ENCODE results near the gene SPANXN2.
"Not testable (repeated sequence)": the region's sequence is repeated elsewhere in the genome, so short reads cannot be mapped to it uniquely, and the experiment has no call there.

SPANXN2 gene, protein sequence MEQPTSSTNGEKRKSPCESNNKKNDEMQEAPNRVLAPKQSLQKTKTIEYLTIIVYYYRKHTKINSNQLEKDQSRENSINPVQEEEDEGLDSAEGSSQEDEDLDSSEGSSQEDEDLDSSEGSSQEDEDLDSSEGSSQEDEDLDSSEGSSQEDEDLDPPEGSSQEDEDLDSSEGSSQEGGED

DNA sequence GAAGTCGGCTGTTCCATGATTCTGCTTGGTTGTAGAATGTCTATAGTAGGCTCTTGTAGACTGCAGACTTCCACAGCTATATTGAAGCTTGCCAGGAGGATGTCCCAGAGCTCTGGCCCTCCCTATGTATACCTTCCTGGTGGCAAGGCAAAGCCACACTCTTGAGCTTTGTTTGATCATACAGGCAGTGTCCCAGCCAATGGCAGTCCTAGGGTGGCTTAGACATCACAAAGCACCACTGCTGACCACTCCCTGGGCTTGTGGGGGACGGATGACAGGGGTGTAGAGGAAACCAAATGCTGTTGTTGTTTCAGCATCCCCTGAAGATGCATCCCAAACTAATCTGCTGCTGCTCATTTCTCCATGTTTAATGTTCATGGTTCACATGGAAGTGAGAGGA lies at the start of gene SPANXN2:
SPANXN2 (minus strand) TSS at position 101 of the 400 bp plus-strand sequence; CDS start at position 17, 84 bp downstream.
- not testable (repeated sequence) for DNase-seq (ENCODE audit: low read depth in 2 of 2)

DNA sequence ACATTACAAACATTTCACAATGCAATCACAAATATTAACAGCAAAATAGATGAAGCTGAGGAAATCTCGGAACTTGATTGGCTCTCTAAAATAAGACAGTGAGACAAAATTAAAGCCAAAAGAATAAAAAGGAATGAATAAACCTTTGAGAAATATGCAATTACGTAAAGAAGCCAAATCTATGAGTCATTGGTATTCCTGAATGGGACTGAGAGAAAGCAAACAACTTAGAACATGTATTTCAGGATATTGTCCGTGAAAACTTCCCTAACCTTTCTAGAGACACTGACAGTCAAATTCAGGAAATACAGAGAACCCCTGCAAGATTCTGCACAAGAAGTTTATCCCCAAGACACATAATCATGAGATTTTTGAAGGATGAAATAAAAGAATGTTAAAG lies 48.4 kb upstream of the SPANXN2 start:
- no peak for DNase-seq (ENCODE audit: low read depth in 2 of 2)

DNA sequence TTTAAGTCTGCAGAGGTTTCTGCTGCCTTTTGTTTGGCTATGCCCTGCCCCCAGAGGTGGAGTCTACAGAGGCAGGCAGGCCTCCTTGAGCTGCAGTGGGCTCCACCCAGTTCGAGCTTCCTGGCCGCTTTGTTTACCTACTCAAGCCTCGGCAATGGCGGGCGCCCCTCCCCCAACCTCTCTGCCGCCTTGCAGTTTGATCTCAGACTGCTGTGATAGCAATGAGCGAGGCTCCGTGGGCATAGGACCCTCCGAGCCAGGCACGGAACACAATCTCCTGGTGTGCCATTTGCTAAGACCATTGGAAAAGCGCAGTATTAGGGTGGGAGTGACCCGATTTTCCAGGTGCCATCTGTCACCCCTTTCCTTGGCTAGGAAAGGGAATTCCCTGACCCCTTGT lies 47.2 kb upstream of the SPANXN2 start:
- not testable (repeated sequence) for DNase-seq (ENCODE audit: low read depth in 2 of 2)

DNA sequence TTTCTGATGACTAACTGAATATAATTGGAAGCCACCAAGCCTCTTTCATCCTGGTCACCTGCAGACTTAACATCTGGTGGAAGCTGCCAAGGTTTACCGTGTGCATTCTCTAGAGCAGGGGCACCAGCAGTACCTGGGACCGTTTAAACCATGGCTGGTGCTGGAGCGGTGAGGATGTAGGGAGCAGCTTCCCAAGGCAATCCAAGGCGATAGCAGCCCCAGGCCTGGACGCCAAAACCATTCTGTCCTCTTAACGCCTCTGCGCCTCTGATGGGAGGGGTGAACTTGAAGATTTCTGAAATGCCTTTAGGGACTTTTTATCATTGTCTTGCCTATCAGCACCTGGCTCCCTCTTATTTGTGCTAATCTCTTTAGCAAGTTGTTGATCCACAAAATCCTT lies 37.3 kb upstream of the SPANXN2 start:
- no peak for DNase-seq (ENCODE audit: low read depth in 2 of 2)

DNA sequence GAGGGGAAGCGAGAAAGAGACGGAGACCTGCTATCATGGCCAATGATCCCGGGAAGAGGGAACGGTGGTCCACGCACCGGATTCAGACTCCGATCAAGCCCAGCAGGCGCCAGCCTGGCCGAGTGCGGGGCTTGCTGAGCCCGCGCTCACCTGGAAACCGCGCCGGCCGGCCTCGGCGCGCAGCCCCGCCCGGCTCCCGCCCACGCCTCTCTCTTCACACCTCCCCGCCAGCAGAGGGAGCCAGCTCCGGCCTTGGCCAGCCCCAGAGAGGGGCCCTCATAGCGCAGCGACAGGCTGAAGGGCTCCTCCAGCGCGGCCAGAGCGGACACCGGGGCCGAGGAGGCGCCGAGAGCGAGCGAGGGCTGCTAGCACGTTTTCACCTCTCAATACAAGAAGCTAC lies 36.8 kb upstream of the SPANXN2 start:
- no peak for DNase-seq (ENCODE audit: low read depth in 2 of 2)

DNA sequence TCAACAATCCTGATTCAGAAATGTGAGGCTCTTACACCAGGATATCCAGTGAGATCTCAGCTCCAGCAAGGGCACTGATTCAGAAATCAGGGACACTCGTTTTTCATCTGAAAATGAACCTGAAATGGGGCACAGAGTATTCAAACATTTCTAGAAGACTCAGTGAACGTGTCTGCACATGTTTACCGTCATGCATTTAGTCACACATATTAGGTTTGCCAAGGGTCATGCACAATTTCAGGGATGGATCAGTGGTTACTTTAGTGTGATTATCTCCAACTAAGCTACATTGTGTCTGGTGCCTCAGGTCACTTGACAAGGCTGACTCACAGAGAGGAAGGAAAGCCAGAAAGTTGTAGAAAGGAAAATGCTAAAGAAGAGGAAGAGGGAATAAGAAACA lies 33.6 kb upstream of the SPANXN2 start:
- DNase-seq (ENCODE audit: low read depth in 2 of 2) = no peak

DNA sequence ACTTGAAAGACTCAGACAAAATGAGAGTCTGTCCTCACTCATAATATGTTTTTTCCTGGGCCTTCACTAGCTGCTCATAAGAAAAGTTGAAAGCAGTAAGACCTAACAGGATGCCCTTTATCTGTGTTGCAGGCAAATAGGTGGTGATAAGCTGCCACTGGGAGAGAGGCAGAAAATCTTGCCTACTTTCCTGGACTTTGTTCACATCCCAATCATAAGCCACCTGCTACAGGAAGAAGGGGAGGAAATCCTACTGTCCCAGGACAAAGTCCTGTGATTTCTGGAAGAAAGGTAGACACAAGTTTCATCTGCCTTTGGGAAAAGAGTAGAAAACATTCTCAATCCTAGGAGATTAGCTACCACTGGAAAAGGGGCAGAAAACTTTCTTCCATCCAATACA lies 13.3 kb upstream of the SPANXN2 start:
- no peak for DNase-seq (ENCODE audit: low read depth in 2 of 2)

DNA sequence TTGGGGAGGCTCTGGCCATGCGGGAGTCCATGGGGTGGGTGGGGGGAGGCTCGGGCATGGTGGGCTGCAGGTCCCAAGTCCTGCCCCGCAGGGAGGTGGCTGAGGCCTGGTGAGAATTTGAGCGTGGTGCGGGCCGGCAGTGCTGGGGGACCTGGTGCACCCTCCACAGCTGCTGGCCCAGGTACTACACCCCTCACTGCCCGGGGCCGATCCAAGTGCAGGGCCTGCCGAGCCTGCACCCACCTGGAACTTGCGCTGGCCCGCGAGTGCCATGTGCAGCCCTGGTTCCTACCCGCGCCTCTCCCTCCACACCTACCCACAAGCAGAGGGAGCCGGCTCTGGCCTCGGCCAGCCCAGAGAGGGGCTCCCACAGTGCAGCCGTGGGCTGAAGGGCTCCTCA lies 5.7 kb upstream of the SPANXN2 start:
- no peak for DNase-seq (ENCODE audit: low read depth in 2 of 2)

DNA sequence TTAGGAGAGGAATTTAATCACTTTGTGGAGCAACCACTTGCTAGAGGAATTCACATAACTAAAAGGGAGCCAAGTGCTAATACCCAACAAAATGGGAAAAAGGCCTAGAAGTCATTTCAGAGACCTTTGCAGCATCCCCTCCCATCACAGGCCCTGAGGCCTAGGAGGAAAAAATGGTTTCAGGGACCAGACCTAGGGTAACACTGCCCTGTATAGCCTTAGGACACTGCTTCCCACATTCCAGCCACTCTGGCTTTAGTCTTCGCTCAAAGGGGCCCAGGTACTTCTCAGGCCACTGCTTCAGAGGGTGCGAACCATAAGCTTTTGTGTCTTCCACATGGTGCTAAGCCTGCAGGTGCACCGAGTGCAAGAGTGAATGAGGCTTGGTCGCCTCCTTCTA lies 19.1 kb downstream of the SPANXN2 start:
- no peak for DNase-seq (ENCODE audit: low read depth in 2 of 2)

DNA sequence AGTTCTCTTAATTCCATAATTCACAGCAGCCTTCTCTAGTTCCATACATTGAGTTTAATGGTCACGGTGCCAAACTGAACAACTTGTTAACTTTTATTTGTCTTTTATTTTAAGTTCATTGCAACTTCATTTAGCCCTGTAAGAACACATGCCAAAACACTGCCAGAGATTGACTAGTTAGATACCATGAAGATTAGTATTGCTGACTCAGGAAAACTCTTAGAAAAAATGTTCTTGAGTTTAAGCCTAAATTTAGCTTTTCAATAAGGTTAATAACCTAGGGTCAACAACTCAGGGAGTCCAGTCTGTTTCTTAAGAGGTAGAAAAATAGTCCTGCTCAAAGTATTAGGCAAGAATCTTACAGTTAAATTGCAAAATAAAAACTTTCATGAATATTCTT lies 25.7 kb downstream of the SPANXN2 start:
- DNase-seq (ENCODE audit: low read depth in 2 of 2) = no peak

DNA sequence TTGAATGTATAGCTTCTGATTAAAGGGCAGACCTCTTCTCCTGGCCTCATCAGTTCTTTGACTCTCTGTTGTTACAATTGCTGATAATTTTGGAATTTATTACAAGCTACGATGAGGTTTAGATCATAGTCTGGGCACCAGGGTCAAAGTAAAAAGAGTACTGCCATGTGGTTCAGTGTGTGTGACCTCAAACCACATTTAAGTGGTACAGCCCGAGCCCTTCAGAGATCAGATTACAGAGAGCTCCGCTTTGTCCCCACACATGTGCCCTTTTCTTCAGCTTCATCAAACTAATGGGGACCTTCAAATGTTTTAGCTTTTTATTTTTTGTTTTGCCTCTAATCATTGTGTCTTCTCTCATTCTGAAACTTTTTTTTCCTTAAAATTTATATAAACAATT lies 37.1 kb downstream of the SPANXN2 start:
- no peak for DNase-seq (ENCODE audit: low read depth in 2 of 2)

DNA sequence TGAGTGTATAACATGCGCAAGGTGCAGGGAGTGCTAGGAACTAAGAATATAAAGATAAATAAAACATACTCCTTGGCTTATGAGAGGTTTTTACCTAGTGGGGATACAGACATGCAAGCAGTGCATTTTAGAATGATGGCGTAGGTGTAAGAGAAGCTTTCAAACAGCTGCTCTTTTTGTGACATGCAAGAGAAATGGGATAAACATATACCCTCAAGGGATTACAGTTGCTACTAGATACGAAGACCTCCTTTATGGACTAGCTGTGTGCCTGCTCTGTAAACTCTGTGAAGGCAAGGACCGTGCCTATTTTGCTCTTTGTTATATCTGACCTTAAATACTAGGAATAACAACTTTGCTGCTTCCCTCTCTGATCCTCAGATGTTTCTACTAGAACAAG lies 45.6 kb downstream of the SPANXN2 start:
- DNase-seq (ENCODE audit: low read depth in 2 of 2) = no peak

DNA sequence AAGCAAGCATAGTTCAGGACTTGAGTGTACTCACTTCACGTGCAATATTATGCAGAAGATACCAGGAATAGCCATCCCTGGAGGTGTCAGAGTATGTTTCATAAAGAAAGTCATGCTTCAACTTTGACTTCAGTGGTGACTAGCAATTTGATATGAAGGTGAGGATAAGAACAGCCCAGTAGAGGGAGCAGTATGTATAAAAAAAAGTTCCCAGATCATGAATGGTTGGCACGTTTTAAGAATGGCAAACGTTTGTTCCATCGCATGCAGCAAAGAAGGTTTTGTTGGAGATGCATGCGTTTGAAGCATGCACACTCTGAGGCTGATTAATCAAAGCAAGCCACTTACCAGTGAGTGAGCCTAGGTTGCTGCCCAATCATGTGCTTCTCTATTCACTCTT lies 51.2 kb downstream of the SPANXN2 start:
- DNase-seq (ENCODE audit: low read depth in 2 of 2) = no peak

DNA sequence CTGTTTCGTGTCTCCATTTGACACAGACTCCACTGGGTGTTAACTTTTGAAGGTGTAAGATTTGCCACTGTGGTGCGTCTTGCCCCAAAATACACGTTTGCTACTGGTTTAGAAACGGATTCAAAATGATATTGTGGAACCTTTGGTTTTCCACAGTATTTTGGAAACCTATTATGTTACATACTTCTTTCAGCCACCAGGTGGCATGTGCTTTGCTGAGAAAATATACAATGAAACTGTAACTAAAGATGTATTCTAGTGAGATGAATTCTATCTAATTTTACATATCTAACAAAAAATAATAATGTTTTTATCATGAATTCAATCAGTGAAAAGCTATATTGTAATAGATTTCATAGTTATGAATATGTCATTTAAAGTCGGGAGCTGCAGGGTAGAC lies 56.2 kb downstream of the SPANXN2 start:
- DNase-seq (ENCODE audit: low read depth in 2 of 2) = no peak

DNA sequence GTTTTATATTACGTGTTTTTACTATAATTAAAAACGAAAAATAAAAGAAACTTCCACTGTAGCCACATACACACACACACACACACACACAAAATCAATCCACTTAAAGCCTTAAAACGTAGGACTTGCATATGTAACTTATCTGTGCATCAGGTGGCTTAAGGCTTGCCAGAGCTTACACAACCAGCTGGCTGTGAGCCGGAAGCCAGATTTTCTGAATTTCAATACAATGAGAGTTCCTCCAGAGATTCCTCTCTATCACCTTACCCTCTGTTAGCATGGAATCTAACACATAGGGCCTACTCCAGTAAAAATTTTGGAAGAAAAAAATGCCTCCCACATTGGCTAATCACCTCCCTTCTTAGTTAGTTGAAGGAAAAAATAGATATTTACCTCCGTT lies 56.8 kb downstream of the SPANXN2 start:
- DNase-seq (ENCODE audit: low read depth in 2 of 2) = no peak
